ENCODE results near the gene PHB1. TPM values are rescaled to one million over a fixed set of nuclear protein-coding genes. Genes with fewer than 3 reads are reported as not detected.

PHB1 gene
- total RNA-seq, 1 experiment from 2014 or later: 325 TPM

DNA sequence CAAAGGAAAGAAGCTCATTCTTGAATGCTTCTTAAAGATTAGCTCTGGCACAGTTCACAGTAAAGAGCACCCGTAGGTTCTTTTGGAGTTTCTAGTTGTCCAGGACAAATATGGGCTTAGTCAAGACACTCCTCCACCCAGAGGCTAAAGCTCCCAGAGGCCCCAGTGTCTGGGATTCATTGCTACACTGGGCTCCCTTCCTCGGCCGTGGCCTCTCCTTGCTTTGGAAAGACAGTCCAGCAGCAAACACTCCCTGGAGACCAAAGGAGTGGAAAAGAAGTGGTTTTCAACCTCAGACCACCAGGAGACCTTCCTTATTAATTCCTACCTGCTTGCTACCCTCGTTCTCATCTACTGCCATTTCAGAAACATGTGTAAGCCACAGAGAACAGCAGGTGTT, 17.1 kb downstream of the PHB1 start:
- TF ChIP-seq, protein P1, sequence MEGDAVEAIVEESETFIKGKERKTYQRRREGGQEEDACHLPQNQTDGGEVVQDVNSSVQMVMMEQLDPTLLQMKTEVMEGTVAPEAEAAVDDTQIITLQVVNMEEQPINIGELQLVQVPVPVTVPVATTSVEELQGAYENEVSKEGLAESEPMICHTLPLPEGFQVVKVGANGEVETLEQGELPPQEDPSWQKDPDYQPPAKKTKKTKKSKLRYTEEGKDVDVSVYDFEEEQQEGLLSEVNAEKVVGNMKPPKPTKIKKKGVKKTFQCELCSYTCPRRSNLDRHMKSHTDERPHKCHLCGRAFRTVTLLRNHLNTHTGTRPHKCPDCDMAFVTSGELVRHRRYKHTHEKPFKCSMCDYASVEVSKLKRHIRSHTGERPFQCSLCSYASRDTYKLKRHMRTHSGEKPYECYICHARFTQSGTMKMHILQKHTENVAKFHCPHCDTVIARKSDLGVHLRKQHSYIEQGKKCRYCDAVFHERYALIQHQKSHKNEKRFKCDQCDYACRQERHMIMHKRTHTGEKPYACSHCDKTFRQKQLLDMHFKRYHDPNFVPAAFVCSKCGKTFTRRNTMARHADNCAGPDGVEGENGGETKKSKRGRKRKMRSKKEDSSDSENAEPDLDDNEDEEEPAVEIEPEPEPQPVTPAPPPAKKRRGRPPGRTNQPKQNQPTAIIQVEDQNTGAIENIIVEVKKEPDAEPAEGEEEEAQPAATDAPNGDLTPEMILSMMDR (conservative IDR thresholded peaks at IDR 0.05): no peak
- H2AFZ ChIP-seq (ENCODE audit: low read length): no peak overlapping the region

More for the DNA sequence above, 17.1 kb downstream of the PHB1 start:
- H3K79me2 ChIP-seq (ENCODE audit: insufficient read depth, low read length): no peaks in the 10 kb centered on the region
- no peak overlapping the region for H4K5ac ChIP-seq (ENCODE audit: insufficient read length, low read depth, low read length)
- Mint-ChIP-seq H3K36me3 (ENCODE audit: insufficient read depth in 1 of 3, low read depth in 3 of 3) (peaks cover 0 to 4% (median 0%) of the 10 kb centered on the region in 3 experiments; a peak in 3 of 7 replicates), H3K4me3 (no peak overlapping the region; a peak in 1 of 5 replicates), H3K27ac (no peak overlapping the region; a peak in 1 of 7 replicates), H3K4me1 (peaks cover 5 to 8% of the 10 kb centered on the region in 2 experiments; a peak in 3 of 4 replicates), H3K9me3 (no peaks in the 10 kb centered on the region), H3K27me3 (ENCODE audit: low read depth) (no peaks in the 10 kb centered on the region)
- DNase-seq: no peak
- no peak overlapping the region for H3K27ac ChIP-seq (ENCODE audit: insufficient read length, low read depth, low read length)
- no peak overlapping the region for H3K56ac ChIP-seq (ENCODE audit: insufficient read length, low read depth, low read length)
- H3K23me2 ChIP-seq (ENCODE audit: insufficient read length, low read depth, low read length, poor library complexity, severe bottlenecking): no peaks in the 10 kb centered on the region
- H3K4me1 ChIP-seq (ENCODE audit: insufficient read depth, low read length): no peaks in the 10 kb centered on the region
- H3K23ac ChIP-seq (ENCODE audit: insufficient read length, low read depth, low read length): no peak overlapping the region
- WGBS (ENCODE audit: extremely low coverage, insufficient read length, low lambda C conversion rate): no CpG with 5 or more reads among the region's 4 CpGs
- no peaks in the 10 kb centered on the region for H3K27me3 ChIP-seq (ENCODE audit: insufficient read depth, low read length)
- H3K79me1 ChIP-seq (ENCODE audit: insufficient read depth, low read depth, low read length, poor library complexity, severe bottlenecking): no peaks in the 10 kb centered on the region
- no peak overlapping the region for H2BK5ac ChIP-seq (ENCODE audit: insufficient read length, low read length)
- no peak overlapping the region for H2BK20ac ChIP-seq (ENCODE audit: low read depth, low read length, poor library complexity, severe bottlenecking)
- H4K20me1 ChIP-seq (ENCODE audit: control insufficient read depth, insufficient read depth, insufficient read length): no peaks in the 10 kb centered on the region
- H2AK5ac ChIP-seq (ENCODE audit: insufficient read length, low read length): no peak overlapping the region
- no peak overlapping the region for H3K14ac ChIP-seq (ENCODE audit: insufficient read depth, low read length)
- H4K8ac ChIP-seq (replicated peaks; ENCODE audit: insufficient read length, low read depth, low read length): no peak overlapping the region
- H4K91ac ChIP-seq (ENCODE audit: insufficient read length, low read depth, low read length): no peak overlapping the region
- no peak overlapping the region for H3K9ac ChIP-seq (ENCODE audit: extremely low read depth, insufficient read length, low read length)
- H3K9me3 ChIP-seq (ENCODE audit: control insufficient read depth, low read depth, low read length): no peaks in the 10 kb centered on the region
- no peak overlapping the region for H2BK12ac ChIP-seq (ENCODE audit: insufficient read length, low read depth, low read length)
- H3K18ac ChIP-seq (ENCODE audit: insufficient read length, low read depth, low read length): no peak overlapping the region
- no peak overlapping the region for H2BK15ac ChIP-seq (ENCODE audit: low read depth, low read length)
- H3K4ac ChIP-seq (ENCODE audit: low read depth, low read length): no peak overlapping the region
- no peak overlapping the region for H3K4me2 ChIP-seq (ENCODE audit: insufficient read depth, insufficient read length, low read length)
- H2BK120ac ChIP-seq (ENCODE audit: low read depth, low read length, poor library complexity, severe bottlenecking): no peak overlapping the region
- H3T11ph ChIP-seq (ENCODE audit: low read length): no peak overlapping the region

Measured in H9 (cell line).